Heart left ventricle (tissue), 16 donors: Measurements from ENCODE around the gene PLA2G7. TPM values are rescaled to one million over a fixed set of nuclear protein-coding genes. Genes with fewer than 3 reads are reported as not detected.
A peak's percentile ranks its signal among the peaks of the same experiment; 100 is the strongest.

Experiments
- ATAC-seq, 4 donors: fragments of 200-7000 bp; cut with Tn5 transposase; one replicate each; pipeline ENCODE4 v1.9.1; 2020 to 2022; ENCODE audit warnings: moderate library complexity in 4 of 4, mild to moderate bottlenecking in 3 of 4, moderate number of reproducible peaks in 1 of 4
- DNase-seq, 5 donors: peaks; one replicate each; pipeline ENCODE4 v3.0.0-alpha.2; 2020
- H3K27ac ChIP-seq, 12 donors: fragments of 200-600 bp; sonication (generic) in 4 of 12; one replicate each; pipeline versions ENCODE4 v1.5.0 to v1.8.0; 2016 to 2022; ENCODE audit warnings: mild to moderate bottlenecking in 2 of 12
- H3K27me3 ChIP-seq, 9 donors: fragments of 200-600 bp; sonication (generic) in 2 of 9; one replicate each; pipeline versions ENCODE4 v1.5.1 to v1.8.0; 2016 to 2022; ENCODE audit warnings: mild to moderate bottlenecking in 3 of 9
- H3K36me3 ChIP-seq, 9 donors: fragments of 200-600 bp; sonication (generic) in 2 of 9; one replicate each; pipeline versions ENCODE4 v1.5.0 to v1.8.0; 2018 to 2022; ENCODE audit warnings: mild to moderate bottlenecking in 2 of 9
- H3K4me1 ChIP-seq, 12 donors: fragments of 200-600 bp; sonication (generic) in 4 of 12; one replicate each; pipeline versions ENCODE4 v1.5.0 to v1.8.0; 2016 to 2022; ENCODE audit warnings: mild to moderate bottlenecking in 3 of 12
- H3K4me3 ChIP-seq, 12 donors: fragments of 200-600 bp; sonication (generic) in 4 of 12; one replicate each; pipeline versions ENCODE4 v1.5.0 to v1.8.0; 2017 to 2022; ENCODE audit warnings: mild to moderate bottlenecking in 9 of 12, moderate library complexity in 4 of 12
- H3K9me3 ChIP-seq, 12 donors: fragments of 200-600 bp; sonication (generic) in 4 of 12; one replicate each; pipeline versions ENCODE4 v1.5.0 to v1.8.0; 2016 to 2022; ENCODE audit warnings: mild to moderate bottlenecking in 1 of 12
- POLR2A ChIP-seq, 2 donors: fragments of 450-650 bp; IDR thresholded peaks; one replicate each; pipeline ENCODE4 v1.6.1; 2017; ENCODE audit warnings: antibody characterized with exemption in 2 of 2, mild to moderate bottlenecking in 2 of 2, moderate library complexity in 2 of 2
- WGBS, 4 donors: extraction: QIAGEN DNeasy Blood & Tissue Kit in 2 of 4; methylation state at CpG; one replicate each; pipeline versions ENCODE4 v1.1.5 to v1.1.7; 2013 to 2018; 5-methylcytosine and 5-hydroxymethylcytosine counted together
- intact Hi-C, 10 donors: fragments of 100-400 bp; cut with DNase I; formaldehyde crosslinking; loops; one replicate each; pipeline versions ENCODE4 v1.11.1 to v1.14.2; 2022
- polyA plus RNA-seq, 2 donors: library from polyadenylated mRNA; stranded (reverse); fragments of 200-250 nt; gene quantifications; one replicate each; pipeline ENCODE4 v1.2.3, GENCODE V29; 2013
- total RNA-seq, 9 donors: library from RNA; depleted of rRNA in 2 of 9; stranded (reverse); fragments of >200 nt in 2 of 9; fragmentation: NEBNext Ultra II Directional in 3 of 9; extraction: Animal tissue kit (Norgen Biotek cat#: 25700) in 3 of 9; gene quantifications; one replicate each; pipeline versions ENCODE4 v1.1.0 to v1.2.4, GENCODE V29; 2016 to 2023
- TF ChIP-seq, protein P1 (sequence below), 12 donors: fragments of 200-600 bp; sonication (generic) in 4 of 12; IDR thresholded peaks; one replicate each; pipeline versions ENCODE4 v1.5.0 to v1.8.0; 2018 to 2022; ENCODE audit warnings: antibody characterized with exemption in 12 of 12, mild to moderate bottlenecking in 5 of 12
- donor health status: ischemic (EF 13 %, LVEDD 7.1; RV severe dilation, severe dysfunction).
- donor health status: healthy with polysubstance abuse.
- donor health status: DM: no; HTN: yes; CAD: no.
- donor health status: DM: no; HTN: no; CAD: no.
- donor health status: ischemic (EF 25% LVEDD 6.9; RV normal size, moderate dysfunction).
- donor health status: ischemic (EF 25% LVEDD 5.7; RV mildly dilated, moderate dysfunction).
- donor health status: healthy.
- donor health status: DM: yes; HTN: yes; CAD: no.
- donor health status: ischemic (EF 35%, LVEDD 5.7; RV mildly dilated, moderate dysfunction).
- donor health status: nonischemic (EF 11% LVEDD 7.7; RV severe dilation, severe dysfunction).
- donor health status: DM: yes; HTN: yes; CAD: no.
- donor health status: PGD.
- donor health status: ischemic (EF 29% LVEDD 5.4; RV normal size, mild dysfunction).
- donor health status: nonischemic (EF 23%, LVEDD 6.1; RV moderate dilation, normal function).

The PLA2G7 gene
- total and polyA plus RNA-seq, 11 donors, result 0.19 to 10.8 (median 0.49) TPM; not detected in 3

DNA sequence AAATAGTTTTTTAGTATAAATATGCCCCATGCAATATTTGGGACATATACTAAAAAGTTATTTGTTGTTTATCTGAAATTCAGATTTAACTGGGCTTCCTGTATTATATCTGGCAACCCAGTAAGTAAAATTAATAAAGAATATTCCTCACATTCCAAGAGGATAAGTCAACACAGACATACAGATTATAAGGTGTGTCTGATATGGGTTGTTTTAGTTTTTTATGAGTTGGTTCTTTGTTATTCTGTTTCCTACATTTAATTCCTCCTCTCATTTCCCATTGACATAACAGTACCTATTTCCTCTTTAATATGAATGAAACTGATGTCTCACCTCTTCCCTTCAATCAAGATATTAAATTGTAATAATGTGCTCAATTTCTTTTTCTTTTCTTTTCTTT lies 1.7 kb upstream of the PLA2G7 start:
- Histone ChIP-seq H3K27me3 (peaks cover 0 to 42% (median 16%) of the 10 kb centered on the region in 9 donors), H3K4me1 (peaks cover 0 to 16% (median 2%) of the 10 kb centered on the region in 12 donors), H3K9me3 (no peaks in the 10 kb centered on the region), H3K27ac (no peak overlapping the region), H3K4me3 (no peak overlapping the region), H3K36me3 (no peaks in the 10 kb centered on the region)
- ATAC-seq (no peak), DNase-seq (no peak)
- intact Hi-C loops, result no loop called here
- TF ChIP-seq POLR2A (IDR thresholded peaks at IDR 0.05), result no peak
- TF ChIP-seq, protein P1, sequence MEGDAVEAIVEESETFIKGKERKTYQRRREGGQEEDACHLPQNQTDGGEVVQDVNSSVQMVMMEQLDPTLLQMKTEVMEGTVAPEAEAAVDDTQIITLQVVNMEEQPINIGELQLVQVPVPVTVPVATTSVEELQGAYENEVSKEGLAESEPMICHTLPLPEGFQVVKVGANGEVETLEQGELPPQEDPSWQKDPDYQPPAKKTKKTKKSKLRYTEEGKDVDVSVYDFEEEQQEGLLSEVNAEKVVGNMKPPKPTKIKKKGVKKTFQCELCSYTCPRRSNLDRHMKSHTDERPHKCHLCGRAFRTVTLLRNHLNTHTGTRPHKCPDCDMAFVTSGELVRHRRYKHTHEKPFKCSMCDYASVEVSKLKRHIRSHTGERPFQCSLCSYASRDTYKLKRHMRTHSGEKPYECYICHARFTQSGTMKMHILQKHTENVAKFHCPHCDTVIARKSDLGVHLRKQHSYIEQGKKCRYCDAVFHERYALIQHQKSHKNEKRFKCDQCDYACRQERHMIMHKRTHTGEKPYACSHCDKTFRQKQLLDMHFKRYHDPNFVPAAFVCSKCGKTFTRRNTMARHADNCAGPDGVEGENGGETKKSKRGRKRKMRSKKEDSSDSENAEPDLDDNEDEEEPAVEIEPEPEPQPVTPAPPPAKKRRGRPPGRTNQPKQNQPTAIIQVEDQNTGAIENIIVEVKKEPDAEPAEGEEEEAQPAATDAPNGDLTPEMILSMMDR (IDR thresholded peaks at IDR 0.05), result no peak

DNA sequence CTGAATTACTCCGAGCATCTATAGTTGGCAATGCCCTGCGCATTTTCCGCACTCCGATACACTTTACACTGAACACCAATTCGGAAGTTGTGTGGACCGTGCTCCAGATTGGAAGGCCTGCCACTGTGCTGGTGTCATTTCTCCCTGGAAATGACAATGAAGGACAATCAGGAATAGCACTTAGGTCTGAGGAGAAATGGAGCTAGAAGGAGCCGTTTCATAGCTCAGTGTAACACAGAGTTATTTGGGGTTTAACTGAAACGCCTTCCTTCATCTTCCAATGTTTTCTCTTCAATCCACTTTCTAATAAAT lies 501 bp upstream of the PLA2G7 start:
- H3K4me1 ChIP-seq, result peaks cover 0 to 16% (median 2%) of the 10 kb centered on the region in 12 donors
- peak overlapping the region in 1 of 12 donors; percentile 49 for H3K27ac ChIP-seq
- no peaks in the 10 kb centered on the region for H3K36me3 ChIP-seq
- TF ChIP-seq, protein P1 (IDR thresholded peaks at IDR 0.05), result no peak
- no peak for TF ChIP-seq POLR2A (IDR thresholded peaks at IDR 0.05)
- peaks cover 0 to 42% (median 16%) of the 10 kb centered on the region in 9 donors for H3K27me3 ChIP-seq
- intact Hi-C loops, result no loop called here
- peak overlapping the region; percentile 44 to 73 (median 58) for H3K4me3 ChIP-seq
- H3K9me3 ChIP-seq, result no peaks in the 10 kb centered on the region
- ATAC-seq (peak in 1 of 4 donors; percentile 21), DNase-seq (no peak)
- 29 to 43% (median 32%) methylated on average over 8 of the region's 8 CpGs for whole genome bisulfite sequencing, 4 donors

DNA sequence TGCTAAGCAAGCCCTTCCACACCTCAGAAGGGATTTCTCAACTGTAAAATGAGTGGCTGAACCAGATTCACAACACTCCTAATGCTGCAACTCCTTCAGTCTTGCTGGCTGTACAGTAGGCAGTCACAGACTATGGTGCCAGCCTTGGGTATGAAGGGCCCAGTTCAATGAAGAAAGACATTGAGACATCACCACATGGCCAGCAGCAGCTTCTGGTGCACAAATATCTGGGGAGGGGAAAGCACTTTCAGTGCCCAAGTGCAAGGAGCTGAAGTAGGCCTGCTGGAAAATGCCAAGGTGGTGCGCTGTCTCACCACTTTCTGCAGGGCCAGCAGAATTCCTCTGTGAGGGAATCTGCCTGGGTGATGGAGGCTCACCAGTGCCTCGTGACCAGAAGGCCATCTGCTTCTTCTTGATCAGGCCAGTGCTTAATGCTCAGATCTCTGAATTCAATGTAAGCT lies 1.8 kb downstream of the PLA2G7 start:
- Histone ChIP-seq H3K27ac (no peak overlapping the region), H3K9me3 (no peaks in the 10 kb centered on the region), H3K4me1 (peaks cover 0 to 16% (median 2%) of the 10 kb centered on the region in 12 donors), H3K27me3 (peaks cover 0 to 36% (median 16%) of the 10 kb centered on the region in 9 donors), H3K4me3 (no peak overlapping the region), H3K36me3 (no peaks in the 10 kb centered on the region)
- DNase-seq, result no peak
- 79 to 91% (median 91%) methylated on average over 2 of the region's 2 CpGs; no CpG with 5 or more reads in 1 of the 4 donors for WGBS, 4 donors
- no peak for ATAC-seq
- TF ChIP-seq, protein P1 (IDR thresholded peaks at IDR 0.05), result no peak
- TF ChIP-seq POLR2A (IDR thresholded peaks at IDR 0.05), result no peak
- intact Hi-C loops, result no loop called here

DNA sequence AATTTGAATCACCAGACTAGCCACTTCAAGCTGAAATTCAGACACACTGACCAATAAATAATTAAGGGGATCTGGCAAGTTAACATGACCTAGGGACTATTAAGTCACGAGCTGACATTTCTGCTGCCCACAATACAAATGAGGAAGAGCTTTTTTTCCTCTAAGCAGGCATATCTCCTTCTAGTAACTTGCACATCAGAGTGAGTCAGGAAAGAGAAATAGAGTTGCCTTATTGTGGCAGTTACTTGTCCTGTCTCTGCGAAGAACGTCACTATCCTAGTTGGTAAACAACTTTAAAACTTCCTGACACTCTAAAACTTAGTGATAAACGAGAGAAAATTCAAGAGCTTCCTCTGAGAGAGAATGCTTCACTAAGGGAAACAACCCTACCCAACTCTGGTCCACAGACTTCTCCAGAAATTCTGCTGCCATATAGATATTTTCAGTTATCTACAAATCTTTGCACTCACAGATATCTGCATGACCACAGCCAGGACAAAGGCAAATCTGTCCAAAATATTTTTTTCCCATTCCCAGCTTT lies 4.2 kb downstream of the PLA2G7 start:
- H3K27me3 ChIP-seq, result peaks cover 0 to 21% (median 13%) of the 10 kb centered on the region in 9 donors
- ATAC-seq, result peak in 2 of 4 donors; percentile 33 to 57
- no peak overlapping the region for H3K4me3 ChIP-seq
- WGBS, 4 donors, result 57 to 65% (median 58%) methylated on average over 4 of the region's 4 CpGs
- intact Hi-C loops, result no loop called here
- no peaks in the 10 kb centered on the region for H3K9me3 ChIP-seq
- peak overlapping the region in 1 of 12 donors; percentile 56 for H3K27ac ChIP-seq
- DNase-seq, result no peak
- TF ChIP-seq POLR2A (IDR thresholded peaks at IDR 0.05), result no peak
- TF ChIP-seq, protein P1 (IDR thresholded peaks at IDR 0.05), result no peak
- peaks cover 0 to 16% (median 2%) of the 10 kb centered on the region in 12 donors for H3K4me1 ChIP-seq
- no peaks in the 10 kb centered on the region for H3K36me3 ChIP-seq
